ENCODE data around the gene THYN1.

DNA sequence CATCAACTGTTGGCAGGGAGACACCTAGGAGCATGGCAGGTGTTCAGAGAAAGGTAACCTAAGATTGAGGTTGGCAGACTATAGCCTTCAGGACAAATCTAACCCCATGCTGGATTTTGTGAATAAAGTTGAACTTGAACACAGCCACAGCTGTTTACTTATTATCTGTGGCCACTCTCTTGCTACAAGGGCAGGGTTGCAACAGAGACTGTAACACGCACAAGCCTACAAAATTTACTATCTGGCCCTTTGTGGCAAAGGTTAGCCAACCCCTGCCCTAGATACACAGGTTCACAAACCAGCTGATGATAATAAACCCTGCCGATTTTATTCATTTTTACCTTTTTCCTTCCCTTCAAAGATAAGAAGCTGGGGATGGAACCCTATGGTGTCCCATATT lies 2.5 kb downstream of the THYN1 start:
- TF ChIP-seq, protein P1, sequence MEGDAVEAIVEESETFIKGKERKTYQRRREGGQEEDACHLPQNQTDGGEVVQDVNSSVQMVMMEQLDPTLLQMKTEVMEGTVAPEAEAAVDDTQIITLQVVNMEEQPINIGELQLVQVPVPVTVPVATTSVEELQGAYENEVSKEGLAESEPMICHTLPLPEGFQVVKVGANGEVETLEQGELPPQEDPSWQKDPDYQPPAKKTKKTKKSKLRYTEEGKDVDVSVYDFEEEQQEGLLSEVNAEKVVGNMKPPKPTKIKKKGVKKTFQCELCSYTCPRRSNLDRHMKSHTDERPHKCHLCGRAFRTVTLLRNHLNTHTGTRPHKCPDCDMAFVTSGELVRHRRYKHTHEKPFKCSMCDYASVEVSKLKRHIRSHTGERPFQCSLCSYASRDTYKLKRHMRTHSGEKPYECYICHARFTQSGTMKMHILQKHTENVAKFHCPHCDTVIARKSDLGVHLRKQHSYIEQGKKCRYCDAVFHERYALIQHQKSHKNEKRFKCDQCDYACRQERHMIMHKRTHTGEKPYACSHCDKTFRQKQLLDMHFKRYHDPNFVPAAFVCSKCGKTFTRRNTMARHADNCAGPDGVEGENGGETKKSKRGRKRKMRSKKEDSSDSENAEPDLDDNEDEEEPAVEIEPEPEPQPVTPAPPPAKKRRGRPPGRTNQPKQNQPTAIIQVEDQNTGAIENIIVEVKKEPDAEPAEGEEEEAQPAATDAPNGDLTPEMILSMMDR (IDR thresholded peaks at IDR 0.05): no peak
- TF ChIP-seq POLR2AphosphoS5 (IDR thresholded peaks at IDR 0.05; ENCODE audit: low read depth, low read length) (no peak), SIN3A (IDR thresholded peaks at IDR 0.05; ENCODE audit: borderline replicate concordance, insufficient read depth, low read depth, low read length) (no peak), TCF7L2 (IDR thresholded peaks at IDR 0.05; ENCODE audit: low read depth, low read length) (no peak), REST (IDR thresholded peaks at IDR 0.05; ENCODE audit: insufficient read depth in 1 of 2, low read depth in 2 of 2, low read length in 1 of 2) (no peak)

Measured in Panc1 (cell line).